CD14-positive monocyte (primary cell): ENCODE data around the gene BIRC3. TPM values are rescaled to one million over a fixed set of nuclear protein-coding genes. Genes with fewer than 3 reads are reported as not detected.

Source experiments
- DNase-seq, 3 donors: peaks; one replicate each; pipeline ENCODE4 v3.0.0-alpha.2; 2011 to 2022
- H2AFZ ChIP-seq: 2 replicates; pipeline ENCODE4 v1.6.0; 2012; ENCODE audit warnings: mild to moderate bottlenecking, low read depth, low read length, inconsistent platforms; ENCODE audit not compliant: insufficient read depth, poor library complexity, severe bottlenecking
- H3K27ac ChIP-seq, 2 donors: 1 replicate in 1 of 2; 2 replicates in 1 of 2; pipeline ENCODE4 v1.5.1; 2012 to 2013; ENCODE audit warnings: low read length in 2 of 2, control low read depth in 1 of 2, inconsistent platforms in 1 of 2, low read depth in 1 of 2, mild to moderate bottlenecking in 1 of 2
- H3K27me3 ChIP-seq, 2 donors: one replicate each; pipeline versions ENCODE4 v1.6.0 to v1.6.1; 2011 to 2013; ENCODE audit warnings: low read length in 2 of 2; ENCODE audit not compliant: control insufficient read depth in 2 of 2, insufficient read depth in 2 of 2
- H3K36me3 ChIP-seq, 2 donors: replicated peaks in 1 of 2; 1 replicate in 1 of 2; 2 replicates in 1 of 2; pipeline versions ENCODE4 v1.5.1 to v1.6.1; 2012 to 2013; ENCODE audit warnings: low read length in 2 of 2, control low read depth in 1 of 2, inconsistent platforms in 1 of 2, mild to moderate bottlenecking in 1 of 2; ENCODE audit not compliant: insufficient read depth in 2 of 2, control insufficient read depth in 1 of 2
- H3K4me1 ChIP-seq, 2 donors: 1 replicate in 1 of 2; 2 replicates in 1 of 2; pipeline versions ENCODE4 v1.5.1 to v1.6.1; 2012 to 2013; ENCODE audit warnings: low read length in 2 of 2, control low read depth in 1 of 2, inconsistent platforms in 1 of 2, mild to moderate bottlenecking in 1 of 2, moderate library complexity in 1 of 2; ENCODE audit not compliant: insufficient read depth in 2 of 2, control insufficient read depth in 1 of 2
- H3K4me2 ChIP-seq: replicated peaks from 2 replicates; pipeline ENCODE3; 2012; ENCODE audit warnings: low read length, moderate library complexity, mild to moderate bottlenecking; ENCODE audit not compliant: poor library complexity, severe bottlenecking; ENCODE audit errors: extremely low read depth
- H3K4me3 ChIP-seq, 3 experiments: fragments of 200-600 bp in 1 of 3; sonication (generic) in 1 of 3; replicated peaks in 1 of 3; 1 replicate in 2 of 3; 2 replicates in 1 of 3; pipeline ENCODE4 v1.5.1; 2011 to 2013; ENCODE audit warnings: low read length in 3 of 3, mild to moderate bottlenecking in 3 of 3, control low read depth in 2 of 3, low read depth in 2 of 3, inconsistent platforms in 1 of 3, moderate library complexity in 1 of 3
- H3K79me2 ChIP-seq: 2 replicates; pipeline ENCODE4 v1.6.0; 2012; ENCODE audit warnings: mild to moderate bottlenecking, control low read depth, inconsistent platforms, low read length, moderate library complexity; ENCODE audit not compliant: insufficient read depth
- H3K9ac ChIP-seq: 2 replicates; pipeline ENCODE4 v1.6.0; 2017; ENCODE audit warnings: low read length, mild to moderate bottlenecking; ENCODE audit not compliant: insufficient read depth, poor library complexity, severe bottlenecking
- H3K9me3 ChIP-seq, 2 donors: replicated peaks in 1 of 2; 1 replicate in 1 of 2; 2 replicates in 1 of 2; pipeline versions ENCODE4 v1.5.1 to v1.6.1; 2012 to 2013; ENCODE audit warnings: low read length in 2 of 2, control low read depth in 1 of 2; ENCODE audit not compliant: control insufficient read depth in 1 of 2, insufficient read depth in 1 of 2
- H4K20me1 ChIP-seq: 2 replicates; pipeline ENCODE4 v1.6.0; 2012; ENCODE audit warnings: mild to moderate bottlenecking, low read length, control low read depth, moderate library complexity; ENCODE audit not compliant: insufficient read depth
- H3K27ac Mint-ChIP-seq, 7 donors: one replicate each; pipeline ENCODE4 v1.8.0; 2020; ENCODE audit warnings: mild to moderate bottlenecking in 7 of 7, mixed read lengths in 7 of 7, moderate library complexity in 6 of 7, inconsistent platforms in 2 of 7
- H3K27me3 Mint-ChIP-seq, 3 donors: one replicate each; pipeline ENCODE4 v1.8.0; 2021 to 2022; ENCODE audit warnings: low read depth in 3 of 3, mild to moderate bottlenecking in 3 of 3, mixed read lengths in 3 of 3, moderate library complexity in 3 of 3, inconsistent platforms in 1 of 3
- H3K36me3 Mint-ChIP-seq, 2 donors: one replicate each; pipeline ENCODE4 v1.8.0; 2020; ENCODE audit warnings: mixed read lengths in 2 of 2, inconsistent platforms in 1 of 2, mild to moderate bottlenecking in 1 of 2
- H3K4me1 Mint-ChIP-seq: one replicate; pipeline ENCODE4 v1.8.0; 2020; ENCODE audit warnings: mild to moderate bottlenecking, mixed read lengths
- H3K4me3 Mint-ChIP-seq, 2 donors: one replicate each; pipeline ENCODE4 v1.8.0; 2020; ENCODE audit warnings: mild to moderate bottlenecking in 2 of 2, mixed read lengths in 2 of 2, moderate library complexity in 1 of 2
- H3K9me3 Mint-ChIP-seq, 7 donors: one replicate each; pipeline ENCODE4 v1.8.0; 2020 to 2022; ENCODE audit warnings: mixed read lengths in 7 of 7, mild to moderate bottlenecking in 6 of 7, moderate library complexity in 6 of 7, inconsistent platforms in 2 of 7
- CTCF ChIP-seq: fragments of 200-600 bp; IDR thresholded peaks from one replicate; pipeline ENCODE4 v1.8.0; 2022; ENCODE audit warnings: antibody characterized with exemption, mild to moderate bottlenecking
- WGBS: methylation state at CpG from one replicate; pipeline ENCODE4 v1.1.5; 2013; ENCODE audit warnings: missing lambda C conversion rate; ENCODE audit not compliant: insufficient coverage; 5-methylcytosine and 5-hydroxymethylcytosine counted together
- intact Hi-C, 2 donors: fragments of 100-400 bp; cut with micrococcal nuclease; formaldehyde crosslinking; loops; one replicate each; pipeline versions ENCODE4 v1.15.0 to v1.15.1; 2023
- polyA plus RNA-seq, 3 donors: library from polyadenylated mRNA; depleted of rRNA in 1 of 3; unstranded in 2 of 3; stranded (reverse) in 1 of 3; fragments of 300-500 nt in 2 of 3; fragments of >200 nt in 1 of 3; fragmentation: Illumina TruSeq in 2 of 3; gene quantifications; 1 replicate in 2 of 3; 2 replicates in 1 of 3; pipeline ENCODE4 v1.2.3, GENCODE V29; 2012 to 2021
- small RNA-seq: library from RNA; depleted of rRNA; stranded (forward); fragments of <200 nt; gene quantifications from one replicate; pipeline ENCODE3, GENCODE V24; 2012; ENCODE audit warnings: low read depth; ENCODE audit not compliant: insufficient read length

BIRC3 gene
- polyA plus RNA-seq, 3 donors = 3.0 to 9.8 (median 9.5) TPM

GRCh38 chr11:102386136-102386734 is 69.0 kb downstream of the BIRC3 start:
- intact Hi-C loops = no loop called here
- H3K36me3 ChIP-seq = peaks cover 30 to 79% of the 10 kb centered on the region in 2 donors

GRCh38 chr11:102387043-102387781 is 69.9 kb downstream of the BIRC3 start:
- peaks cover 31 to 79% of the 10 kb centered on the region in 2 donors for H3K36me3 ChIP-seq
- peaks cover 52 to 67% of the 10 kb centered on the region in 2 donors for H3K36me3 Mint-ChIP-seq

More at GRCh38 chr11:102386136-102386734, 69.0 kb downstream of the BIRC3 start:
- H3K9me3 ChIP-seq = no peaks in the 10 kb centered on the region
- Mint-ChIP-seq H3K9me3 (no peaks in the 10 kb centered on the region), H3K27ac (no peak overlapping the region), H3K4me3 (no peak overlapping the region), H3K4me1 (peaks cover 2% of the 10 kb centered on the region), H3K27me3 (no peaks in the 10 kb centered on the region), H3K36me3 (peaks cover 54 to 66% of the 10 kb centered on the region in 2 donors)
- no peak for TF ChIP-seq CTCF
- H3K79me2 ChIP-seq = no peaks in the 10 kb centered on the region
- H3K4me2 ChIP-seq = no peak overlapping the region
- H3K4me1 ChIP-seq = no peaks in the 10 kb centered on the region
- DNase-seq = no peak
- no CpG with 5 or more reads among the region's 2 CpGs for WGBS
- H3K9ac ChIP-seq = no peak overlapping the region
- no peak overlapping the region for H3K4me3 ChIP-seq
- H3K27ac ChIP-seq = no peak overlapping the region
- H3K27me3 ChIP-seq = no peaks in the 10 kb centered on the region
- H2AFZ ChIP-seq = no peak overlapping the region
- H4K20me1 ChIP-seq = peaks cover 7% of the 10 kb centered on the region

More at GRCh38 chr11:102387043-102387781, 69.9 kb downstream of the BIRC3 start:
- Histone ChIP-seq H3K79me2 (no peaks in the 10 kb centered on the region), H3K4me1 (no peaks in the 10 kb centered on the region), H3K27ac (no peak overlapping the region), H4K20me1 (peaks cover 17% of the 10 kb centered on the region), H3K27me3 (no peaks in the 10 kb centered on the region), H3K9ac (no peak overlapping the region), H3K9me3 (no peaks in the 10 kb centered on the region), H3K4me2 (no peak overlapping the region), H3K4me3 (no peak overlapping the region), H2AFZ (no peak overlapping the region)
- no peak for TF ChIP-seq CTCF
- Mint-ChIP-seq H3K4me1 (peaks cover 5% of the 10 kb centered on the region), H3K27me3 (no peaks in the 10 kb centered on the region), H3K9me3 (no peaks in the 10 kb centered on the region), H3K4me3 (no peak overlapping the region), H3K27ac (peak overlapping the region in 1 of 7 donors; percentile 57)
- intact Hi-C loops = no loop called here
- no CpG with 5 or more reads among the region's 8 CpGs for WGBS
- no peak for DNase-seq

Small RNAs within 50 kb of the gene (small RNA-seq; reads per million reads assigned to genes)
- not detected for gene AP000942.3
- gene AP000942.4 = not detected
- not detected for gene RNU6-952P

Other genes starting within 250 kb of the BIRC3 start
- gene YAP1, start 207.0 kb upstream of the BIRC3 start, polyA plus RNA-seq = not detected
- gene BIRC2, start 29.7 kb downstream of the BIRC3 start, polyA plus RNA-seq = 10 to 100 TPM; 25.3 to 54.7 (median 50.2) TPM
- 100 to 1,000 TPM in 2 of 3 donors, 10 to 100 TPM in 1; 68.7 to 368 (median 263) TPM for gene TMEM123, start 135.3 kb downstream of the BIRC3 start, polyA plus RNA-seq
- not detected for gene MMP7, start 213.3 kb downstream of the BIRC3 start, polyA plus RNA-seq